ENCODE measurements around the gene DAPK1.
A peak's percentile ranks its signal among the peaks of the same experiment; 100 is the strongest.

The DAPK1 gene

DNA sequence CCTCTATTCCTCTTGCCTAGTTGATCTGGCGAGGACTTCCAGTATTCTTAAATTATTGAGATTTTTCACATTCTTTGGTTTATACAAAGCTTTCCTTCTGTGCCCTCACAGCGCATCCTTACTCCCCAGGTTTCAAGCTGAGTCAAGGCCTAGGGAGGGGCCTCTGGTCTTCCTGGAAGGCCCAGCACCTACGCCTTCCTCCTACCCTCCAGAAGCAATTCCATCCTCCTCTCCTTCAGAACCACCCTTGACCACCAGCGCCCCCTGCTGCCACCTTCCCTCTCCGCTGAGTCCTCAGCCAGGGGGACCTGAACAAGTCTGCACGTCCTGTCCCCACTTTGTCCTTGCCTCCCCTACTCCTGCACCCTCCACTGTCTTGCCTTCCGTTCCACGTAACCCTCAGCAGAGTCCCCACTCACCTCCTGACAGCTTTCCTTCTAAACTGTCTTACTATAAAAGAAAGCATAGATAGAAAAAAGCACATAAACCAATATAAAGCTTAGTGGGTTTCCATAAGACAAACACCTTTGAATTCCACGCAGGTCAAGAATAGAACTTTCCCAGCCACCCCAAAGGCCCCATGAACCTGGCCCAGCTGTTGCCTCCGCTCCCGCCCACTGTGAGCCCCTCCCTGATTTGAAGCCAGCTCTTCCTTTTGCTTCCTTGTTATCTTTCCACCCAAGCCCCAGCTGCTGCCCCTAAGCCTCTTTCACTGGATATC, 165.3 kb downstream of the DAPK1 start:
- TF ChIP-seq, protein P1, sequence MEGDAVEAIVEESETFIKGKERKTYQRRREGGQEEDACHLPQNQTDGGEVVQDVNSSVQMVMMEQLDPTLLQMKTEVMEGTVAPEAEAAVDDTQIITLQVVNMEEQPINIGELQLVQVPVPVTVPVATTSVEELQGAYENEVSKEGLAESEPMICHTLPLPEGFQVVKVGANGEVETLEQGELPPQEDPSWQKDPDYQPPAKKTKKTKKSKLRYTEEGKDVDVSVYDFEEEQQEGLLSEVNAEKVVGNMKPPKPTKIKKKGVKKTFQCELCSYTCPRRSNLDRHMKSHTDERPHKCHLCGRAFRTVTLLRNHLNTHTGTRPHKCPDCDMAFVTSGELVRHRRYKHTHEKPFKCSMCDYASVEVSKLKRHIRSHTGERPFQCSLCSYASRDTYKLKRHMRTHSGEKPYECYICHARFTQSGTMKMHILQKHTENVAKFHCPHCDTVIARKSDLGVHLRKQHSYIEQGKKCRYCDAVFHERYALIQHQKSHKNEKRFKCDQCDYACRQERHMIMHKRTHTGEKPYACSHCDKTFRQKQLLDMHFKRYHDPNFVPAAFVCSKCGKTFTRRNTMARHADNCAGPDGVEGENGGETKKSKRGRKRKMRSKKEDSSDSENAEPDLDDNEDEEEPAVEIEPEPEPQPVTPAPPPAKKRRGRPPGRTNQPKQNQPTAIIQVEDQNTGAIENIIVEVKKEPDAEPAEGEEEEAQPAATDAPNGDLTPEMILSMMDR (IDR thresholded peaks at IDR 0.05; ENCODE audit: borderline replicate concordance, extremely low read depth, low read length, poor library complexity, severe bottlenecking), result peak; percentile 73
- TF ChIP-seq EZH2 (IDR thresholded peaks at IDR 0.05; ENCODE audit: borderline replicate concordance, low read depth, low read length, severe bottlenecking), result no peak
- Histone ChIP-seq H2AFZ (ENCODE audit: low read depth, low read length) (no peak overlapping the region), H3K79me2 (ENCODE audit: insufficient read depth, low read length) (no peaks in the 10 kb centered on the region), H4K20me1 (ENCODE audit: insufficient read depth, low read length) (no peaks in the 10 kb centered on the region), H3K27me3 (ENCODE audit: insufficient read depth, low read length, poor library complexity) (no peaks in the 10 kb centered on the region), H3K36me3 (ENCODE audit: insufficient read depth, low read length) (no peaks in the 10 kb centered on the region), H3K4me2 (ENCODE audit: insufficient read depth, low read length) (no peak overlapping the region), H3K4me3 (ENCODE audit: low read depth in 1 of 2, low read length in 2 of 2) (no peak overlapping the region), H3K4me1 (ENCODE audit: insufficient read depth, low read length) (no peaks in the 10 kb centered on the region), H3K9ac (ENCODE audit: low read depth, low read length) (no peak overlapping the region), H3K27ac (ENCODE audit: low read length) (no peak overlapping the region), H3K9me3 (ENCODE audit: insufficient read depth, low read length, severe bottlenecking) (no peaks in the 10 kb centered on the region)
- peak; percentile 75 for ATAC-seq (ENCODE audit: insufficient read depth, low read depth)
- peak; percentile 65 for DNase-seq

DNA sequence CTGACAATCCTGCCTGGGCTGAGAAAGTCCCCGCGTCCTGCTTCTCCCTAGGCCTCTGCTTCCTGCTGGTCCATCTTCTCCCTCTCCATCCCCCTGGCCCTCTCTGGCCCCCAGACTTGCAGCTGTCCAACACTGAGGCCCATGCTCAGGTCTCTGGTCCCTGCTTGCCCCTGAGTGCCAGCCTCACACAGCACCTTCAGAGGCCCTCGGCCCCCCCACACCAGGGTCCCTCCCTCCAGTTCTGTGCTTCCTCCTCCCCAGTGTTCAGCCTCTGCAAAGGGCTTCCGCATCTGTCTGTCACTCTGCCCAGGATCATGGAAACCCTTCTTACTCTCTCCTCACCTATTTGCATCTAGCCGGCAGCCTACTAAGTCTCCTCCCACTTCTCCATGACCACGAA, 165.9 kb downstream of the DAPK1 start:
- Histone ChIP-seq H3K36me3 (ENCODE audit: insufficient read depth, low read length) (no peaks in the 10 kb centered on the region), H3K4me3 (ENCODE audit: low read depth in 1 of 2, low read length in 2 of 2) (no peak overlapping the region), H3K9me3 (ENCODE audit: insufficient read depth, low read length, severe bottlenecking) (no peaks in the 10 kb centered on the region), H3K4me2 (ENCODE audit: insufficient read depth, low read length) (no peak overlapping the region), H3K27ac (ENCODE audit: low read length) (no peak overlapping the region), H3K27me3 (ENCODE audit: insufficient read depth, low read length, poor library complexity) (no peaks in the 10 kb centered on the region), H3K9ac (ENCODE audit: low read depth, low read length) (no peak overlapping the region), H4K20me1 (ENCODE audit: insufficient read depth, low read length) (no peaks in the 10 kb centered on the region), H3K4me1 (ENCODE audit: insufficient read depth, low read length) (no peaks in the 10 kb centered on the region), H2AFZ (ENCODE audit: low read depth, low read length) (no peak overlapping the region), H3K79me2 (ENCODE audit: insufficient read depth, low read length) (no peaks in the 10 kb centered on the region)
- ATAC-seq (ENCODE audit: insufficient read depth, low read depth), result no peak
- TF ChIP-seq, protein P1 (IDR thresholded peaks at IDR 0.05; ENCODE audit: borderline replicate concordance, extremely low read depth, low read length, poor library complexity, severe bottlenecking), result no peak
- no peak for TF ChIP-seq EZH2 (IDR thresholded peaks at IDR 0.05; ENCODE audit: borderline replicate concordance, low read depth, low read length, severe bottlenecking)
- no peak for DNase-seq

DNA sequence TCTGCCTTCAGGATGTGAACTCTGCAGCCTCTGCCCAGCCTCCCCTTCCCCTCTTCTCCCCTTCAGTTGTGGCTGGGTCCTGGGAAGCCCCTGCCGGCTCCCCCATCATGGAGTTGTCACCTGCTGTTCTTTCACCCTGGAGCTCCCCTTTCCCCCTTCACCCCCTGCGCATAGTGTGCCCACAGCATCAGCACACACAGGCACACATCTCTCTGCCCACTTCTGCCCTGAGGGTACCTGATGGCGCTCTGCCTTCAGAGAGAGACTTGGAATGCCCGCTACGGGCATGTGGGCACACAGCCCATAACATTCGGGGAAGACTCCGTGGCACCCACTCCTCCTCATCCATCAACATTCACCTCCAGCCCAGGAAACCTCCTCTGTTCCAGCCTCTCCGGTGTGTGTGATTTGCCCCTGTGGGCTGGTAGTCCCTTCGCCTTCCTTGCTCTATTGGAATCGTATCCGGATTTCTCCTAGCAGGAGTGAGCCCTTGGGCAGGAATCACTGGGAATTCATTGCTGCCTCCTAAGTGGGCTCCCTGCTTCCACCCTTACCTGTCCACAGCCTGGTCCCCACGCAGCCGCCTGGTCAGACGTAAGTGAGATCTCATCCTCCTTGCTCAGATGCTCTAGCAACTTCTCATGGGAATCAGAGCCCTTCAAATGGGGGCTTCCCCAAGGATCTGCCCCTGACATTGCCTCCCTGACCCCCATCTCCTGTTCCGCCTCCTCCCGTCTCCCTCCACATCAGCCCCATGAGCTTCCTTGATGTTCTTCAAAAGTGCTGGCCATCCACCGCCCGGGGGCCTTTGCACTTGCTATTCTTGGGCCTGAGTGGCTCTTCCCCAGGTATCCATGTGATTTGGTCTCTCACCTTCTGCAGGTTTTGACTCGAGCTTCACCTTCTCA, 166.7 kb downstream of the DAPK1 start:
- H3K4me3 ChIP-seq (ENCODE audit: low read depth in 1 of 2, low read length in 2 of 2), result no peak overlapping the region
- H4K20me1 ChIP-seq (ENCODE audit: insufficient read depth, low read length), result no peaks in the 10 kb centered on the region
- no peaks in the 10 kb centered on the region for H3K27me3 ChIP-seq (ENCODE audit: insufficient read depth, low read length, poor library complexity)
- no peaks in the 10 kb centered on the region for H3K79me2 ChIP-seq (ENCODE audit: insufficient read depth, low read length)
- no peak for TF ChIP-seq EZH2 (IDR thresholded peaks at IDR 0.05; ENCODE audit: borderline replicate concordance, low read depth, low read length, severe bottlenecking)
- TF ChIP-seq, protein P1 (IDR thresholded peaks at IDR 0.05; ENCODE audit: borderline replicate concordance, extremely low read depth, low read length, poor library complexity, severe bottlenecking), result no peak
- DNase-seq (no peak), ATAC-seq (ENCODE audit: insufficient read depth, low read depth) (no peak)
- no peak overlapping the region for H3K27ac ChIP-seq (ENCODE audit: low read length)
- no peaks in the 10 kb centered on the region for H3K36me3 ChIP-seq (ENCODE audit: insufficient read depth, low read length)
- H2AFZ ChIP-seq (ENCODE audit: low read depth, low read length), result no peak overlapping the region
- no peak overlapping the region for H3K9ac ChIP-seq (ENCODE audit: low read depth, low read length)
- no peaks in the 10 kb centered on the region for H3K4me1 ChIP-seq (ENCODE audit: insufficient read depth, low read length)
- no peak overlapping the region for H3K4me2 ChIP-seq (ENCODE audit: insufficient read depth, low read length)
- H3K9me3 ChIP-seq (ENCODE audit: insufficient read depth, low read length, severe bottlenecking), result no peaks in the 10 kb centered on the region

All from DND-41 (cell line).